ENCODE measurements around the gene OCA2.

OCA2 gene

GRCh38 chr15:28078191-28078719 lies 20.9 kb downstream of the OCA2 start:
- DNase-seq: no peak

- DNase-seq: no peak
Observed at GRCh38 chr15:28075573-28075972, 23.5 kb downstream of the OCA2 start.

- DNase-seq: no peak
Observed at GRCh38 chr15:28068930-28069329, 30.2 kb downstream of the OCA2 start.

- DNase-seq: no peak
Observed at GRCh38 chr15:28066231-28066630, 32.9 kb downstream of the OCA2 start.

GRCh38 chr15:28060005-28060404 lies 39.1 kb downstream of the OCA2 start:
- no peak for DNase-seq

GRCh38 chr15:28058082-28058481 lies 41.0 kb downstream of the OCA2 start:
- DNase-seq: no peak

- DNase-seq: no peak
Observed at GRCh38 chr15:28051955-28052633, 47.0 kb downstream of the OCA2 start.

- no peak for DNase-seq
Observed at GRCh38 chr15:28049581-28049980, 49.5 kb downstream of the OCA2 start.

GRCh38 chr15:28047277-28047676 lies 51.8 kb downstream of the OCA2 start:
- no peak for DNase-seq

GRCh38 chr15:28044121-28044672 lies 54.9 kb downstream of the OCA2 start:
- DNase-seq: no peak

- no peak for DNase-seq
Observed at GRCh38 chr15:28043691-28044091, 55.4 kb downstream of the OCA2 start.

- DNase-seq: no peak
Observed at GRCh38 chr15:28037969-28038590, 61.0 kb downstream of the OCA2 start.

- DNase-seq: no peak
Observed at GRCh38 chr15:28033443-28033842, 65.7 kb downstream of the OCA2 start.

GRCh38 chr15:28030801-28031200 lies 68.3 kb downstream of the OCA2 start:
- DNase-seq: no peak

GRCh38 chr15:28027714-28028076 lies 71.4 kb downstream of the OCA2 start:
- DNase-seq: no peak

GRCh38 chr15:28026764-28027713 lies 72.1 kb downstream of the OCA2 start:
- DNase-seq: no peak

GRCh38 chr15:28026221-28026620 lies 72.9 kb downstream of the OCA2 start:
- no peak for DNase-seq

GRCh38 chr15:28025413-28025812 lies 73.7 kb downstream of the OCA2 start:
- no peak for DNase-seq

- DNase-seq: no peak
Observed at GRCh38 chr15:28024889-28025250, 74.2 kb downstream of the OCA2 start.

GRCh38 chr15:28023933-28024888 lies 74.9 kb downstream of the OCA2 start:
- DNase-seq: no peak

- no peak for DNase-seq
Observed at GRCh38 chr15:28023422-28023821, 75.7 kb downstream of the OCA2 start.

GRCh38 chr15:28022961-28023360 lies 76.2 kb downstream of the OCA2 start:
- no peak for DNase-seq
